HepG2 (cell line): ENCODE results near the gene GLB1L. TPM values are rescaled to one million over a fixed set of nuclear protein-coding genes. Genes with fewer than 3 reads are reported as not detected.
A peak's percentile ranks its signal among the peaks of the same experiment; 100 is the strongest.

ENCODE experiments used
- HNF1A ChIP-seq, 2 experiments: sonication (generic) in 1 of 2; formaldehyde crosslinking in 1 of 2; IDR thresholded peaks; 2 replicates each; pipeline versions ENCODE4 v1.4.0 to v1.6.1; 2016 to 2020; ENCODE audit warnings: borderline replicate concordance in 1 of 2, low read depth in 1 of 2, mild to moderate bottlenecking in 1 of 2, missing genetic modification reagents in 1 of 2
- JUN ChIP-seq: sonication (generic); formaldehyde crosslinking; IDR thresholded peaks from 2 replicates; pipeline ENCODE4 v1.4.0; 2020; ENCODE audit warnings: mild to moderate bottlenecking, missing genetic modification reagents
- PHF21A ChIP-seq: sonication (generic); formaldehyde crosslinking; IDR thresholded peaks from 2 replicates; pipeline ENCODE4 v1.5.0; 2020; ENCODE audit warnings: mild to moderate bottlenecking, missing genetic modification reagents
- PTBP1 ChIP-seq: fragments of 200-400 bp; formaldehyde crosslinking; IDR thresholded peaks from 2 replicates; pipeline ENCODE4 v1.6.1; 2018; ENCODE audit warnings: low read length, low read depth; ENCODE audit not compliant: poor library complexity, severe bottlenecking
- SNAPC5 ChIP-seq: sonication (generic); formaldehyde crosslinking; IDR thresholded peaks from 2 replicates; pipeline ENCODE4 v1.8.1; 2023; ENCODE audit warnings: mild to moderate bottlenecking, missing genetic modification reagents, borderline replicate concordance
- SP140L ChIP-seq: sonication (generic); formaldehyde crosslinking; IDR thresholded peaks from 2 replicates; pipeline ENCODE4 v1.4.0; 2020; ENCODE audit warnings: missing genetic modification reagents, borderline replicate concordance
- ZNF318 ChIP-seq: sonication (generic); formaldehyde crosslinking; IDR thresholded peaks from 2 replicates; pipeline ENCODE4 v1.4.0; 2020; ENCODE audit warnings: mild to moderate bottlenecking, missing genetic modification reagents
- ZNF512 ChIP-seq: sonication (generic); formaldehyde crosslinking; IDR thresholded peaks from 2 replicates; pipeline ENCODE4 v1.4.0; 2020; ENCODE audit warnings: mild to moderate bottlenecking, missing genetic modification reagents
- ZNF614 ChIP-seq: IDR thresholded peaks from 2 replicates; pipeline ENCODE4 v1.6.1; 2018; ENCODE audit warnings: missing biosample characterization, missing genetic modification reagents, inconsistent platforms, borderline replicate concordance
- ZNF883 ChIP-seq: sonication (generic); formaldehyde crosslinking; IDR thresholded peaks from 2 replicates; pipeline ENCODE4 v1.5.1; 2020; ENCODE audit warnings: mild to moderate bottlenecking, missing genetic modification reagents; ENCODE audit errors: not compliant biosample characterization
- polyA plus RNA-seq, 8 experiments: library from polyadenylated mRNA; depleted of rRNA in 3 of 8; stranded (reverse) in 7 of 8; unstranded in 1 of 8; fragments of >200 nt; fragmentation: Illumina TruSeq in 4 of 8; extraction: Trizol in 4 of 8; gene quantifications; 2 replicates each; pipeline versions ENCODE4 v1.2.1 to v1.2.3, GENCODE V29; 2011 to 2016; ENCODE audit warnings: low read depth in 4 of 8, missing spikeins in 1 of 8, mixed read lengths in 1 of 8; ENCODE audit not compliant: insufficient read depth in 1 of 8
- total RNA-seq, 5 experiments: library from RNA; depleted of rRNA; stranded (reverse); fragments of >200 nt; fragmentation: Illumina TruSeq; extraction: Trizol; gene quantifications; 2 replicates each; pipeline ENCODE4 v1.2.3, GENCODE V29; 2016; ENCODE audit warnings: low read depth in 1 of 5
- TF ChIP-seq, protein P1 (sequence below): sonication (generic); formaldehyde crosslinking; IDR thresholded peaks from 2 replicates; pipeline ENCODE4 v1.5.0; 2020; ENCODE audit warnings: missing genetic modification reagents

The GLB1L gene
- total and polyA plus RNA-seq, 2 of the 13 experiments (the other 11 are each of a cell fraction or from before 2014, with no cell fraction given): 6.8 to 7.3 TPM

- TF ChIP-seq ZNF883 (CRISPR knock-in tag) (no peak), HNF1A (IDR thresholded peaks at IDR 0.05; ENCODE audit: low read depth) (peak; percentile 99), HNF1A (CRISPR knock-in tag; IDR thresholded peaks at IDR 0.05; ENCODE audit: borderline replicate concordance) (peak; percentile 100), ZNF512 (CRISPR knock-in tag) (no peak), PTBP1 (no peak), JUN (CRISPR knock-in tag) (peak; percentile 86), SNAPC5 (CRISPR knock-in tag) (no peak; the same call in 1 of the 2 replicates), SP140L (CRISPR knock-in tag) (0 out of 2 replicates have a peak, but pooled peaks have one; percentile 17), ZNF614 (CRISPR knock-in tag) (peak; percentile 94), PHF21A (CRISPR knock-in tag) (peak; percentile 91), ZNF318 (CRISPR knock-in tag) (peak; percentile 28; the same call in 1 of the 2 replicates)
- TF ChIP-seq, protein P1, sequence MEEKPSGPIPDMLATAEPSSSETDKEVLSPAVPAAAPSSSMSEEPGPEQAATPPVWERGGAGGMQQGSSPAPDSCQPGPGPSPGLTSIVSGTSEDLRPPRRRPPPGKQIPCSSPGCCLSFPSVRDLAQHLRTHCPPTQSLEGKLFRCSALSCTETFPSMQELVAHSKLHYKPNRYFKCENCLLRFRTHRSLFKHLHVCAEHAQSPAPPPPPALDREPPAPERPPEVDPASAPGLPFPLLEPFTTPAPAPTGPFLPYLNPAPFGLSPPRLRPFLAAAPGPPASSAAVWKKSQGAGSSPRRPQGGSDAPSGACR (CRISPR knock-in tag): peak; percentile 58; the same call in 1 of the 2 replicates
Measured at GRCh38 chr2:219249203-219249980, 4.1 kb upstream of the GLB1L start (continued).
